ENCODE data around the gene TNPO1. TPM values are rescaled to one million over a fixed set of nuclear protein-coding genes. Genes with fewer than 3 reads are reported as not detected.

The TNPO1 gene
- total and polyA plus RNA-seq, 2 of the 13 experiments (the other 11 are each of a cell fraction or from before 2014, with no cell fraction given): 26.7 to 123 TPM

GRCh38 chr5:72816284-72817075, at the start of gene TNPO1 (continued):
- TF ChIP-seq ZNF280B (CRISPR knock-in tag; IDR thresholded peaks at IDR 0.05; ENCODE audit: borderline replicate concordance): 0 out of 2 replicates have a peak, but pooled peaks have one; percentile 19
- no peak for TF ChIP-seq ZNF552 (CRISPR knock-in tag; IDR thresholded peaks at IDR 0.05; ENCODE audit: borderline replicate concordance)
- TF ChIP-seq DMAP1 (CRISPR knock-in tag; IDR thresholded peaks at IDR 0.05): no peak
- TF ChIP-seq, protein P1, sequence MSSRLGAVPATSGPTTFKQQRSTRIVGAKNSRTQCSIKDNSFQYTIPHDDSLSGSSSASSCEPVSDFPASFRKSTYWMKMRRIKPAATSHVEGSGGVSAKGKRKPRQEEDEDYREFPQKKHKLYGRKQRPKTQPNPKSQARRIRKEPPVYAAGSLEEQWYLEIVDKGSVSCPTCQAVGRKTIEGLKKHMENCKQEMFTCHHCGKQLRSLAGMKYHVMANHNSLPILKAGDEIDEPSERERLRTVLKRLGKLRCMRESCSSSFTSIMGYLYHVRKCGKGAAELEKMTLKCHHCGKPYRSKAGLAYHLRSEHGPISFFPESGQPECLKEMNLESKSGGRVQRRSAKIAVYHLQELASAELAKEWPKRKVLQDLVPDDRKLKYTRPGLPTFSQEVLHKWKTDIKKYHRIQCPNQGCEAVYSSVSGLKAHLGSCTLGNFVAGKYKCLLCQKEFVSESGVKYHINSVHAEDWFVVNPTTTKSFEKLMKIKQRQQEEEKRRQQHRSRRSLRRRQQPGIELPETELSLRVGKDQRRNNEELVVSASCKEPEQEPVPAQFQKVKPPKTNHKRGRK (CRISPR knock-in tag; IDR thresholded peaks at IDR 0.05): no peak
- TF ChIP-seq, protein P2, sequence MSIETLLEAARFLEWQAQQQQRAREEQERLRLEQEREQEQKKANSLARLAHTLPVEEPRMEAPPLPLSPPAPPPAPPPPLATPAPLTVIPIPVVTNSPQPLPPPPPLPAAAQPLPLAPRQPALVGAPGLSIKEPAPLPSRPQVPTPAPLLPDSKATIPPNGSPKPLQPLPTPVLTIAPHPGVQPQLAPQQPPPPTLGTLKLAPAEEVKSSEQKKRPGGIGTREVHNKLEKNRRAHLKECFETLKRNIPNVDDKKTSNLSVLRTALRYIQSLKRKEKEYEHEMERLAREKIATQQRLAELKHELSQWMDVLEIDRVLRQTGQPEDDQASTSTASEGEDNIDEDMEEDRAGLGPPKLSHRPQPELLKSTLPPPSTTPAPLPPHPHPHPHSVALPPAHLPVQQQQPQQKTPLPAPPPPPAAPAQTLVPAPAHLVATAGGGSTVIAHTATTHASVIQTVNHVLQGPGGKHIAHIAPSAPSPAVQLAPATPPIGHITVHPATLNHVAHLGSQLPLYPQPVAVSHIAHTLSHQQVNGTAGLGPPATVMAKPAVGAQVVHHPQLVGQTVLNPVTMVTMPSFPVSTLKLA (IDR thresholded peaks at IDR 0.05): no peak
- no peak for TF ChIP-seq AGO2 (optimal IDR thresholded peaks at IDR 0.05; ENCODE audit: low read depth, low read length)
- no peak for TF ChIP-seq ZBTB42 (CRISPR knock-in tag; IDR thresholded peaks at IDR 0.05)
- TF ChIP-seq HNRNPLL (IDR thresholded peaks at IDR 0.05; ENCODE audit: low read depth, low read length, poor library complexity, severe bottlenecking): peak; percentile 94
- TF ChIP-seq FOXJ3 (CRISPR knock-in tag; IDR thresholded peaks at IDR 0.05; ENCODE audit: borderline replicate concordance): 0 out of 2 replicates have a peak, but pooled peaks have one; percentile 21
- no peak; the same call in 1 of the 2 replicates for TF ChIP-seq PITX1 (CRISPR knock-in tag; IDR thresholded peaks at IDR 0.05)
- no peak for TF ChIP-seq U2AF1 (optimal IDR thresholded peaks at IDR 0.05; ENCODE audit: low read depth, low read length)
- no peak; the same call in 1 of the 2 replicates for TF ChIP-seq HMG20B (CRISPR knock-in tag; conservative IDR thresholded peaks at IDR 0.05)
- no peak for TF ChIP-seq MEF2D (CRISPR knock-in tag; IDR thresholded peaks at IDR 0.05)
- no peak for TF ChIP-seq ZNF33B (CRISPR knock-in tag; IDR thresholded peaks at IDR 0.05)
- peak; percentile 77; the same call in 1 of the 2 replicates for TF ChIP-seq TOPORS (CRISPR knock-in tag; IDR thresholded peaks at IDR 0.05)
- TF ChIP-seq, protein P3, sequence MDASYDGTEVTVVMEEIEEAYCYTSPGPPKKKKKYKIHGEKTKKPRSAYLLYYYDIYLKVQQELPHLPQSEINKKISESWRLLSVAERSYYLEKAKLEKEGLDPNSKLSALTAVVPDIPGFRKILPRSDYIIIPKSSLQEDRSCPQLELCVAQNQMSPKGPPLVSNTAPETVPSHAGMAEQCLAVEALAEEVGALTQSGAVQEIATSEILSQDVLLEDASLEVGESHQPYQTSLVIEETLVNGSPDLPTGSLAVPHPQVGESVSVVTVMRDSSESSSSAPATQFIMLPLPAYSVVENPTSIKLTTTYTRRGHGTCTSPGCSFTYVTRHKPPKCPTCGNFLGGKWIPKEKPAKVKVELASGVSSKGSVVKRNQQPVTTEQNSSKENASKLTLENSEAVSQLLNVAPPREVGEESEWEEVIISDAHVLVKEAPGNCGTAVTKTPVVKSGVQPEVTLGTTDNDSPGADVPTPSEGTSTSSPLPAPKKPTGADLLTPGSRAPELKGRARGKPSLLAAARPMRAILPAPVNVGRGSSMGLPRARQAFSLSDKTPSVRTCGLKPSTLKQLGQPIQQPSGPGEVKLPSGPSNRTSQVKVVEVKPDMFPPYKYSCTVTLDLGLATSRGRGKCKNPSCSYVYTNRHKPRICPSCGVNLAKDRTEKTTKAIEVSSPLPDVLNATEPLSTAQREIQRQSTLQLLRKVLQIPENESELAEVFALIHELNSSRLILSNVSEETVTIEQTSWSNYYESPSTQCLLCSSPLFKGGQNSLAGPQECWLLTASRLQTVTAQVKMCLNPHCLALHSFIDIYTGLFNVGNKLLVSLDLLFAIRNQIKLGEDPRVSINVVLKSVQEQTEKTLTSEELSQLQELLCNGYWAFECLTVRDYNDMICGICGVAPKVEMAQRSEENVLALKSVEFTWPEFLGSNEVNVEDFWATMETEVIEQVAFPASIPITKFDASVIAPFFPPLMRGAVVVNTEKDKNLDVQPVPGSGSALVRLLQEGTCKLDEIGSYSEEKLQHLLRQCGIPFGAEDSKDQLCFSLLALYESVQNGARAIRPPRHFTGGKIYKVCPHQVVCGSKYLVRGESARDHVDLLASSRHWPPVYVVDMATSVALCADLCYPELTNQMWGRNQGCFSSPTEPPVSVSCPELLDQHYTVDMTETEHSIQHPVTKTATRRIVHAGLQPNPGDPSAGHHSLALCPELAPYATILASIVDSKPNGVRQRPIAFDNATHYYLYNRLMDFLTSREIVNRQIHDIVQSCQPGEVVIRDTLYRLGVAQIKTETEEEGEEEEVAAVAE (CRISPR knock-in tag; IDR thresholded peaks at IDR 0.05; ENCODE audit: borderline replicate concordance): no peak
- TF ChIP-seq IKZF5 (CRISPR knock-in tag; IDR thresholded peaks at IDR 0.05): no peak; the same call in 1 of the 2 replicates
